ENCODE measurements around the gene TRIM77. TPM values are rescaled to one million over a fixed set of nuclear protein-coding genes. Genes with fewer than 3 reads are reported as not detected.
"Not testable (repeated sequence)": the region's sequence is repeated elsewhere in the genome, so short reads cannot be mapped to it uniquely, and the experiment has no call there.

Gene TRIM77
- not detected for total RNA-seq

- H3K4me3 ChIP-seq (ENCODE audit: low read length in 3 of 3); H3K4me1 ChIP-seq (ENCODE audit: control insufficient read depth in 3 of 3, insufficient read depth in 3 of 3, low read length in 3 of 3); H3K9me3 ChIP-seq (ENCODE audit: control insufficient read depth in 3 of 3, low read length in 3 of 3); H3K36me3 ChIP-seq (ENCODE audit: control insufficient read depth in 3 of 3, insufficient read depth in 3 of 3, low read length in 3 of 3); H3K27ac ChIP-seq (ENCODE audit: low read depth, low read length); H3K27me3 ChIP-seq (ENCODE audit: control insufficient read depth in 3 of 3, insufficient read depth in 3 of 3, low read length in 3 of 3); H3K9ac ChIP-seq (ENCODE audit: low read depth in 1 of 3, low read length in 3 of 3): not testable (repeated sequence)
Measured at GRCh38 chr11:89709999-89710398, at the start of gene TRIM77. Gene TRIM77 (plus strand): TSS chr11:89710299. CDS start chr11:89710299, 0 bp downstream.

- Histone ChIP-seq H3K27ac (ENCODE audit: low read depth, low read length) (no peak overlapping the region), H3K27me3 (ENCODE audit: control insufficient read depth in 3 of 3, insufficient read depth in 3 of 3, low read length in 3 of 3) (no peaks in the 10 kb centered on the region), H3K9ac (ENCODE audit: low read depth in 1 of 3, low read length in 3 of 3) (no peak overlapping the region), H3K9me3 (ENCODE audit: control insufficient read depth in 3 of 3, low read length in 3 of 3) (no peaks in the 10 kb centered on the region), H3K4me3 (ENCODE audit: low read length in 3 of 3) (no peak overlapping the region), H3K36me3 (ENCODE audit: control insufficient read depth in 3 of 3, insufficient read depth in 3 of 3, low read length in 3 of 3) (no peaks in the 10 kb centered on the region), H3K4me1 (ENCODE audit: control insufficient read depth in 3 of 3, insufficient read depth in 3 of 3, low read length in 3 of 3) (no peaks in the 10 kb centered on the region)
Measured at GRCh38 chr11:89667001-89667400, 43.1 kb upstream of the TRIM77 start.

GRCh38 chr11:89668158-89668557 lies 41.9 kb upstream of the TRIM77 start:
- H3K9ac ChIP-seq (ENCODE audit: low read depth in 1 of 3, low read length in 3 of 3); H3K36me3 ChIP-seq (ENCODE audit: control insufficient read depth in 3 of 3, insufficient read depth in 3 of 3, low read length in 3 of 3); H3K27me3 ChIP-seq (ENCODE audit: control insufficient read depth in 3 of 3, insufficient read depth in 3 of 3, low read length in 3 of 3); H3K4me3 ChIP-seq (ENCODE audit: low read length in 3 of 3); H3K4me1 ChIP-seq (ENCODE audit: control insufficient read depth in 3 of 3, insufficient read depth in 3 of 3, low read length in 3 of 3); H3K9me3 ChIP-seq (ENCODE audit: control insufficient read depth in 3 of 3, low read length in 3 of 3); H3K27ac ChIP-seq (ENCODE audit: low read depth, low read length): not testable (repeated sequence)

- H3K36me3 ChIP-seq (ENCODE audit: control insufficient read depth in 3 of 3, insufficient read depth in 3 of 3, low read length in 3 of 3); H3K4me3 ChIP-seq (ENCODE audit: low read length in 3 of 3); H3K4me1 ChIP-seq (ENCODE audit: control insufficient read depth in 3 of 3, insufficient read depth in 3 of 3, low read length in 3 of 3); H3K9ac ChIP-seq (ENCODE audit: low read depth in 1 of 3, low read length in 3 of 3); H3K9me3 ChIP-seq (ENCODE audit: control insufficient read depth in 3 of 3, low read length in 3 of 3); H3K27me3 ChIP-seq (ENCODE audit: control insufficient read depth in 3 of 3, insufficient read depth in 3 of 3, low read length in 3 of 3); H3K27ac ChIP-seq (ENCODE audit: low read depth, low read length): not testable (repeated sequence)
Measured at GRCh38 chr11:89669586-89669985, 40.5 kb upstream of the TRIM77 start.

- H3K27me3 ChIP-seq (ENCODE audit: control insufficient read depth in 3 of 3, insufficient read depth in 3 of 3, low read length in 3 of 3); H3K4me3 ChIP-seq (ENCODE audit: low read length in 3 of 3); H3K4me1 ChIP-seq (ENCODE audit: control insufficient read depth in 3 of 3, insufficient read depth in 3 of 3, low read length in 3 of 3); H3K9ac ChIP-seq (ENCODE audit: low read depth in 1 of 3, low read length in 3 of 3); H3K9me3 ChIP-seq (ENCODE audit: control insufficient read depth in 3 of 3, low read length in 3 of 3); H3K36me3 ChIP-seq (ENCODE audit: control insufficient read depth in 3 of 3, insufficient read depth in 3 of 3, low read length in 3 of 3); H3K27ac ChIP-seq (ENCODE audit: low read depth, low read length): not testable (repeated sequence)
Measured at GRCh38 chr11:89669993-89670669, 40.0 kb upstream of the TRIM77 start.

- not testable (repeated sequence) for H3K4me1 ChIP-seq (ENCODE audit: control insufficient read depth in 3 of 3, insufficient read depth in 3 of 3, low read length in 3 of 3); H3K27me3 ChIP-seq (ENCODE audit: control insufficient read depth in 3 of 3, insufficient read depth in 3 of 3, low read length in 3 of 3); H3K4me3 ChIP-seq (ENCODE audit: low read length in 3 of 3); H3K9ac ChIP-seq (ENCODE audit: low read depth in 1 of 3, low read length in 3 of 3); H3K27ac ChIP-seq (ENCODE audit: low read depth, low read length); H3K9me3 ChIP-seq (ENCODE audit: control insufficient read depth in 3 of 3, low read length in 3 of 3); H3K36me3 ChIP-seq (ENCODE audit: control insufficient read depth in 3 of 3, insufficient read depth in 3 of 3, low read length in 3 of 3)
Measured at GRCh38 chr11:89672547-89672946, 37.6 kb upstream of the TRIM77 start.

- H3K9ac ChIP-seq (ENCODE audit: low read depth in 1 of 3, low read length in 3 of 3); H3K4me3 ChIP-seq (ENCODE audit: low read length in 3 of 3); H3K4me1 ChIP-seq (ENCODE audit: control insufficient read depth in 3 of 3, insufficient read depth in 3 of 3, low read length in 3 of 3); H3K27ac ChIP-seq (ENCODE audit: low read depth, low read length); H3K9me3 ChIP-seq (ENCODE audit: control insufficient read depth in 3 of 3, low read length in 3 of 3); H3K27me3 ChIP-seq (ENCODE audit: control insufficient read depth in 3 of 3, insufficient read depth in 3 of 3, low read length in 3 of 3); H3K36me3 ChIP-seq (ENCODE audit: control insufficient read depth in 3 of 3, insufficient read depth in 3 of 3, low read length in 3 of 3): not testable (repeated sequence)
Measured at GRCh38 chr11:89673380-89673779, 36.7 kb upstream of the TRIM77 start.

- not testable (repeated sequence) for H3K4me3 ChIP-seq (ENCODE audit: low read length in 3 of 3); H3K27me3 ChIP-seq (ENCODE audit: control insufficient read depth in 3 of 3, insufficient read depth in 3 of 3, low read length in 3 of 3)
Measured at GRCh38 chr11:89675383-89675782, 34.7 kb upstream of the TRIM77 start.

GRCh38 chr11:89675948-89676347 lies 34.2 kb upstream of the TRIM77 start:
- H3K9me3 ChIP-seq (ENCODE audit: control insufficient read depth in 3 of 3, low read length in 3 of 3); H3K27ac ChIP-seq (ENCODE audit: low read depth, low read length); H3K4me3 ChIP-seq (ENCODE audit: low read length in 3 of 3); H3K36me3 ChIP-seq (ENCODE audit: control insufficient read depth in 3 of 3, insufficient read depth in 3 of 3, low read length in 3 of 3); H3K4me1 ChIP-seq (ENCODE audit: control insufficient read depth in 3 of 3, insufficient read depth in 3 of 3, low read length in 3 of 3); H3K27me3 ChIP-seq (ENCODE audit: control insufficient read depth in 3 of 3, insufficient read depth in 3 of 3, low read length in 3 of 3); H3K9ac ChIP-seq (ENCODE audit: low read depth in 1 of 3, low read length in 3 of 3): not testable (repeated sequence)

More at GRCh38 chr11:89675383-89675782, 34.7 kb upstream of the TRIM77 start:
- not testable (repeated sequence) for H3K9me3 ChIP-seq (ENCODE audit: control insufficient read depth in 3 of 3, low read length in 3 of 3); H3K36me3 ChIP-seq (ENCODE audit: control insufficient read depth in 3 of 3, insufficient read depth in 3 of 3, low read length in 3 of 3); H3K4me1 ChIP-seq (ENCODE audit: control insufficient read depth in 3 of 3, insufficient read depth in 3 of 3, low read length in 3 of 3); H3K9ac ChIP-seq (ENCODE audit: low read depth in 1 of 3, low read length in 3 of 3); H3K27ac ChIP-seq (ENCODE audit: low read depth, low read length)

GRCh38 chr11:89707080-89707479 lies 3.0 kb upstream of the TRIM77 start:
- H3K4me1 ChIP-seq (ENCODE audit: control insufficient read depth in 3 of 3, insufficient read depth in 3 of 3, low read length in 3 of 3); H3K27ac ChIP-seq (ENCODE audit: low read depth, low read length); H3K9ac ChIP-seq (ENCODE audit: low read depth in 1 of 3, low read length in 3 of 3): not testable (repeated sequence)

More at GRCh38 chr11:89707080-89707479, 3.0 kb upstream of the TRIM77 start:
- not testable (repeated sequence) for H3K9me3 ChIP-seq (ENCODE audit: control insufficient read depth in 3 of 3, low read length in 3 of 3); H3K4me3 ChIP-seq (ENCODE audit: low read length in 3 of 3); H3K27me3 ChIP-seq (ENCODE audit: control insufficient read depth in 3 of 3, insufficient read depth in 3 of 3, low read length in 3 of 3); H3K36me3 ChIP-seq (ENCODE audit: control insufficient read depth in 3 of 3, insufficient read depth in 3 of 3, low read length in 3 of 3)
